ENCODE measurements around the gene ZCCHC4. TPM values are rescaled to one million over a fixed set of nuclear protein-coding genes. Genes with fewer than 3 reads are reported as not detected.
"Not testable (repeated sequence)": the region's sequence is repeated elsewhere in the genome, so short reads cannot be mapped to it uniquely, and the experiment has no call there.

The ZCCHC4 gene
- total RNA-seq, 6 donors from 2014 or later = 7.0 to 41.9 (median 10.6) TPM

DNA sequence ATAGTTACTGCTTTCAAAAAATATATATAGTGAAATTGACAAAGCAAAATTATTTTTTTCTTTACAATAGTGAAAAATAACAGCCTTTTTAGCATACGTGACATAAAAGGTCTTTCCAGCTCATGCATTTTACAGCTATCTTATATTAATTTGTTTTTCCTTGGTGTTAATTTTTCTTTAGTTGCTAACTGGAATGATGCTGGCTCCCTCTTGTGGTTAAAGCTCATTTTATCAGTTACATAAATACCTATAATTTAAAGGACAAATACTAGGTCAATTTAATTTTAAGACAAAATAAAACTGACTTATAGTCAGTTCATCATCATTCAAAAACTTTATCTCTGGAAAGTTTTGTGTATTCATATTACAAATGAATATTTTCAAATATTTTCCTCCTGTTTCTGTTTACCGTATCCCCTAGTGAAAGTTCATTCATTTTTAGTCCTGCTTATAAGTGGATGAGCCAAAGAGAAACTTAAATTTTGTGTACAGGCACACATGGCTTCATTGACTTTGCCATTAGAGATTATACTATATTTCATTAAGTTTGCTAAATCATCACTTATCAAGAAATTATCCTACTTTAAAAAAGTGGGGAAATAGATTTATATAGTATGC, 54.5 kb downstream of the ZCCHC4 start:
- no peaks in the 10 kb centered on the region for H3K4me1 ChIP-seq
- H3K27ac ChIP-seq = no peak overlapping the region
- H3K27me3 ChIP-seq = no peaks in the 10 kb centered on the region
- ATAC-seq (ENCODE audit: low FRiP score in 2 of 2) (no peak), DNase-seq (no peak)
- TF ChIP-seq EP300 (IDR thresholded peaks at IDR 0.05) = no peak
- TF ChIP-seq, protein P1, sequence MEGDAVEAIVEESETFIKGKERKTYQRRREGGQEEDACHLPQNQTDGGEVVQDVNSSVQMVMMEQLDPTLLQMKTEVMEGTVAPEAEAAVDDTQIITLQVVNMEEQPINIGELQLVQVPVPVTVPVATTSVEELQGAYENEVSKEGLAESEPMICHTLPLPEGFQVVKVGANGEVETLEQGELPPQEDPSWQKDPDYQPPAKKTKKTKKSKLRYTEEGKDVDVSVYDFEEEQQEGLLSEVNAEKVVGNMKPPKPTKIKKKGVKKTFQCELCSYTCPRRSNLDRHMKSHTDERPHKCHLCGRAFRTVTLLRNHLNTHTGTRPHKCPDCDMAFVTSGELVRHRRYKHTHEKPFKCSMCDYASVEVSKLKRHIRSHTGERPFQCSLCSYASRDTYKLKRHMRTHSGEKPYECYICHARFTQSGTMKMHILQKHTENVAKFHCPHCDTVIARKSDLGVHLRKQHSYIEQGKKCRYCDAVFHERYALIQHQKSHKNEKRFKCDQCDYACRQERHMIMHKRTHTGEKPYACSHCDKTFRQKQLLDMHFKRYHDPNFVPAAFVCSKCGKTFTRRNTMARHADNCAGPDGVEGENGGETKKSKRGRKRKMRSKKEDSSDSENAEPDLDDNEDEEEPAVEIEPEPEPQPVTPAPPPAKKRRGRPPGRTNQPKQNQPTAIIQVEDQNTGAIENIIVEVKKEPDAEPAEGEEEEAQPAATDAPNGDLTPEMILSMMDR (IDR thresholded peaks at IDR 0.05) = peak in 5 of 6 experiments; percentile 4 to 59 (median 47)
- H3K36me3 ChIP-seq = peaks cover 0 to 20% (median 6%) of the 10 kb centered on the region in 4 donors
- H3K4me3 ChIP-seq = no peak overlapping the region
- WGBS, 2 donors = 75 to 81% methylated on average over 2 of the region's 2 CpGs
- no peaks in the 10 kb centered on the region for H3K9me3 ChIP-seq

DNA sequence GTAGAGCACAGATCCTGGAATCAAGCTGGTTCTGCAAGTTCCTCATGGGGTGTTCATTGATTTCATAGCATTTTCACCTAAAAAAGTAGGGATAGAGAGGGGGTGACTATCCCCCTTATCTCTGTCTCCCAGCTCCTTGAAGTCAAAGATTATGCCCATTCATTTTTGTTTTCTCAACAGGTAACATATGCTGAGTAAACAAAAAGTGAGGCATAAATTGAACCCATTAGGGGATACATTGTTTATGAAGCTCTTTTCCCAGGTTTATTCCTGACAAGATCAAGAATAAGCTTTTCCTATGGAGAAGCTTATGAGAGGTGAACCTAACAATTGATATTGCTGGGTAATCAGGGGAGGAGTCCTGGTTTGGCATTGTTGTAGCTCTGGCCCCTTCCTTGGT, 55.3 kb downstream of the ZCCHC4 start:
- Histone ChIP-seq H3K27me3 (no peaks in the 10 kb centered on the region), H3K36me3 (peaks cover 0 to 20% (median 6%) of the 10 kb centered on the region in 4 donors), H3K4me1 (no peaks in the 10 kb centered on the region), H3K9me3 (no peaks in the 10 kb centered on the region), H3K4me3 (no peak overlapping the region), H3K27ac (no peak overlapping the region)
- TF ChIP-seq POLR2AphosphoS5 (IDR thresholded peaks at IDR 0.05) (no peak), POLR2A (IDR thresholded peaks at IDR 0.05) (no peak), EP300 (IDR thresholded peaks at IDR 0.05) (no peak)
- TF ChIP-seq, protein P1 (IDR thresholded peaks at IDR 0.05) = no peak
- ATAC-seq (ENCODE audit: low FRiP score in 2 of 2) (no peak), DNase-seq (no peak)

DNA sequence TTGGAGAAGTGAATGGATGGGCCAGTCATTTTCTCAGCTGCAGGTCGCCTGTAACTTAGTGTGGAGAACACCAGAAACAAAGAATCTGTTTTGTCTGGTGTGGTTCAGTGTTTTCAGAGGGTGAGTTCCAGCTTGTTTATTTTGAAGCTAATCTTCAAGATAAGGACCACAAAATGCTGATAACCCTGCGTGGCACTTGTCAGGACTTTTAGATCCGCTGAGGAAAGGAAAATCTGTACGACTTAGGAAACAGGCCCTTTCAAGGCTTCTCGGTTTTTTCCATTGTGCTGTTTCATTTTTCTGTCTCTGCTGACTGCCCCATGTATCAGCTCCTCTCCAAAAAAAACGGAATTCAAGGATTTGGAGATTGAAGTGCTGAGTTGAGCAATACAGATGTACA, 55.7 kb downstream of the ZCCHC4 start:
- Histone ChIP-seq H3K4me3 (no peak overlapping the region), H3K27ac (no peak overlapping the region), H3K4me1 (no peaks in the 10 kb centered on the region), H3K9me3 (no peaks in the 10 kb centered on the region), H3K36me3 (peaks cover 0 to 20% (median 6%) of the 10 kb centered on the region in 4 donors), H3K27me3 (no peaks in the 10 kb centered on the region)
- WGBS, 2 donors = 65 to 79% methylated on average over 6 of the region's 6 CpGs
- TF ChIP-seq POLR2AphosphoS5 (IDR thresholded peaks at IDR 0.05) (no peak), EP300 (IDR thresholded peaks at IDR 0.05) (no peak), POLR2A (IDR thresholded peaks at IDR 0.05) (no peak)
- TF ChIP-seq, protein P1 (IDR thresholded peaks at IDR 0.05) = no peak
- DNase-seq = no peak
- ATAC-seq (ENCODE audit: low FRiP score in 2 of 2) = no peak

GRCh38 chr4:25370242-25370641, 57.7 kb downstream of the ZCCHC4 start:
- Histone ChIP-seq H3K27me3 (no peaks in the 10 kb centered on the region), H3K27ac (no peak overlapping the region), H3K36me3 (peaks cover 0 to 11% (median 4%) of the 10 kb centered on the region in 4 donors), H3K4me3 (no peak overlapping the region), H3K4me1 (no peaks in the 10 kb centered on the region), H3K9me3 (no peaks in the 10 kb centered on the region)
- ATAC-seq (ENCODE audit: low FRiP score in 2 of 2) (no peak), DNase-seq (no peak)
- TF ChIP-seq POLR2AphosphoS5 (IDR thresholded peaks at IDR 0.05) (no peak), EP300 (IDR thresholded peaks at IDR 0.05) (no peak), POLR2A (IDR thresholded peaks at IDR 0.05) (no peak)
- TF ChIP-seq, protein P1 (IDR thresholded peaks at IDR 0.05) = no peak
- 73 to 77% methylated on average over 2 of the region's 2 CpGs for WGBS, 2 donors

GRCh38 chr4:25372549-25372948, 60.0 kb downstream of the ZCCHC4 start:
- not testable (repeated sequence) for H3K9me3 ChIP-seq; H3K36me3 ChIP-seq; H3K4me1 ChIP-seq; H3K4me3 ChIP-seq; H3K27me3 ChIP-seq; H3K27ac ChIP-seq; ATAC-seq (ENCODE audit: low FRiP score in 2 of 2); DNase-seq
- WGBS, 2 donors = 64 to 80% methylated on average over 9 of the region's 9 CpGs
